PFSK-1 (cell line): ENCODE data around the gene IMPG2.

Experiments
- FOXP2 ChIP-seq: optimal IDR thresholded peaks from 2 replicates; pipeline ENCODE3; 2011; ENCODE audit warnings: borderline replicate concordance, control low read depth, inconsistent platforms; ENCODE audit not compliant: insufficient read depth; ENCODE audit errors: extremely low read length, extremely low read depth
- POLR2AphosphoS5 ChIP-seq: IDR thresholded peaks from 2 replicates; pipeline ENCODE4 v1.6.1; 2012; ENCODE audit warnings: low read depth, mild to moderate bottlenecking, control low read depth, low read length, moderate library complexity
- REST ChIP-seq, 2 experiments: IDR thresholded peaks; 2 replicates each; pipeline versions ENCODE4 v1.6.1 to v1.8.0; 2011 to 2012; ENCODE audit warnings: low read depth in 2 of 2, low read length in 2 of 2, control low read depth in 1 of 2, inconsistent platforms in 1 of 2, mild to moderate bottlenecking in 1 of 2, moderate library complexity in 1 of 2; ENCODE audit not compliant: insufficient read depth in 1 of 2

- TF ChIP-seq POLR2AphosphoS5 (no peak), REST (IDR thresholded peaks at IDR 0.05; ENCODE audit: insufficient read depth in 1 of 2, low read depth in 2 of 2, low read length in 2 of 2) (no peak), FOXP2 (no peak)
Measured at GRCh38 chr3:101266071-101266470, 54.3 kb downstream of the IMPG2 start.
